Stimulated activated CD4-positive, alpha-beta T cell treated with anti-CD3 and anti-CD28 coated beads, Interleukin-15, amount 100 ng/mL, for 48 hours (primary cell): ENCODE data around the gene CLTC.

ENCODE experiments used
- DNase-seq, 2 donors: peaks; one replicate each; pipeline ENCODE4 v3.0.0-alpha.2; 2020; ENCODE audit warnings: low read depth in 2 of 2

The CLTC gene

GRCh38 chr17:59725691-59726090, 106.0 kb downstream of the CLTC start:
- no peak for DNase-seq

- no peak for DNase-seq
These were observed 108.3 kb downstream of the CLTC start for GRCh38 chr17:59727817-59728533.

GRCh38 chr17:59730268-59730834, 110.7 kb downstream of the CLTC start:
- DNase-seq = no peak

- DNase-seq = no peak
These were observed 114.0 kb downstream of the CLTC start for GRCh38 chr17:59733697-59734096.

GRCh38 chr17:59734226-59734625, 114.5 kb downstream of the CLTC start:
- DNase-seq = no peak

GRCh38 chr17:59737324-59737723, 117.6 kb downstream of the CLTC start:
- no peak for DNase-seq

- no peak for DNase-seq
These were observed 124.1 kb downstream of the CLTC start for GRCh38 chr17:59743842-59744241.

- no peak for DNase-seq
These were observed 125.3 kb downstream of the CLTC start for GRCh38 chr17:59745040-59745439.
